OCI-LY1 (cell line): ENCODE measurements around the gene CLIC6.

Experiments used
- H2AFZ ChIP-seq: fragments of 200-600 bp; sonication (generic), shearing (Covaris generic); 2 replicates; pipeline ENCODE4 v1.6.0; 2014; ENCODE audit warnings: antibody characterized with exemption, mild to moderate bottlenecking, low read length
- H3F3A ChIP-seq: fragments of 200-600 bp; sonication (generic), shearing (Covaris generic); 2 replicates; pipeline ENCODE4 v1.6.0; 2014; ENCODE audit warnings: mild to moderate bottlenecking, antibody characterized with exemption, low read length, moderate library complexity; ENCODE audit not compliant: insufficient read depth
- H3K27ac ChIP-seq: fragments of 200-600 bp; sonication (generic); 2 replicates; pipeline ENCODE4 v1.5.1; 2014; ENCODE audit warnings: low read length, mixed run types, mild to moderate bottlenecking, low read depth; ENCODE audit not compliant: poor library complexity, severe bottlenecking
- H3K27me3 ChIP-seq: fragments of 200-600 bp; sonication (generic); 2 replicates; pipeline ENCODE4 v1.6.0; 2014; ENCODE audit warnings: antibody characterized with exemption, mild to moderate bottlenecking, low read length, moderate library complexity; ENCODE audit not compliant: insufficient read depth
- H3K36me3 ChIP-seq: fragments of 200-600 bp; sonication (generic); 2 replicates; pipeline ENCODE4 v1.6.1; 2014; ENCODE audit warnings: mild to moderate bottlenecking, antibody characterized with exemption, low read length, moderate library complexity, mixed read lengths; ENCODE audit not compliant: insufficient read depth
- H3K4me1 ChIP-seq: fragments of 200-600 bp; sonication (generic); 2 replicates; pipeline ENCODE4 v1.5.1; 2014; ENCODE audit warnings: mild to moderate bottlenecking, low read length, moderate library complexity; ENCODE audit not compliant: insufficient read depth, severe bottlenecking
- H3K4me2 ChIP-seq: fragments of 200-600 bp; sonication (generic), shearing (Covaris generic); 2 replicates; pipeline ENCODE4 v1.6.1; 2014; ENCODE audit warnings: low read length
- H3K4me3 ChIP-seq: fragments of 200-600 bp; sonication (generic); 2 replicates; pipeline ENCODE4 v1.5.1; 2014; ENCODE audit warnings: low read length, low read depth, mild to moderate bottlenecking, mixed read lengths; ENCODE audit not compliant: poor library complexity, severe bottlenecking
- H3K79me2 ChIP-seq: fragments of 200-600 bp; shearing (Covaris generic); 2 replicates; pipeline ENCODE4 v1.6.1; 2016; ENCODE audit warnings: mixed run types, low read length, mixed read lengths; ENCODE audit not compliant: insufficient read depth
- H3K9ac ChIP-seq: fragments of 200-600 bp; sonication (generic), shearing (Covaris generic); 2 replicates; pipeline ENCODE4 v1.6.1; 2014; ENCODE audit warnings: mild to moderate bottlenecking, low read length, mixed read lengths
- H3K9me2 ChIP-seq: fragments of 200-600 bp; sonication (generic), shearing (Covaris generic); 2 replicates; pipeline ENCODE4 v1.6.1; 2014; ENCODE audit warnings: low read depth, mild to moderate bottlenecking, low read length, mixed read lengths
- H3K9me3 ChIP-seq: fragments of 200-600 bp; shearing (Covaris generic); 2 replicates; pipeline ENCODE4 v1.6.1; 2014; ENCODE audit warnings: low read length, mixed read lengths
- H4K20me1 ChIP-seq: fragments of 200-600 bp; sonication (generic), shearing (Covaris generic); 2 replicates; pipeline ENCODE4 v1.6.0; 2016; ENCODE audit warnings: mild to moderate bottlenecking, low read length; ENCODE audit not compliant: insufficient read depth
- CTCF ChIP-seq: fragments of 200-600 bp; sonication (generic), shearing (Covaris generic); IDR thresholded peaks from 2 replicates; pipeline ENCODE4 v1.5.1; 2017; ENCODE audit warnings: mild to moderate bottlenecking, antibody characterized with exemption, low read length, moderate library complexity, mixed read lengths
- EZH2 ChIP-seq: fragments of 200-600 bp; sonication (generic), shearing (Covaris generic); IDR thresholded peaks from 2 replicates; pipeline ENCODE4 v1.8.0; 2017; ENCODE audit warnings: borderline replicate concordance, mixed run types, mild to moderate bottlenecking, antibody characterized with exemption, low read length, moderate library complexity, mixed read lengths

The CLIC6 gene

GRCh38 chr21:34650861-34651431 is 17.8 kb upstream of the CLIC6 start:
- Histone ChIP-seq H3K9me2 (no peaks in the 10 kb centered on the region), H4K20me1 (no peaks in the 10 kb centered on the region), H3F3A (no peaks in the 10 kb centered on the region), H2AFZ (no peak overlapping the region), H3K4me3 (no peak overlapping the region), H3K79me2 (no peaks in the 10 kb centered on the region), H3K27ac (no peak overlapping the region), H3K4me2 (no peak overlapping the region), H3K9ac (no peak overlapping the region), H3K9me3 (no peaks in the 10 kb centered on the region; the same call in 1 of the 2 replicates), H3K27me3 (0 out of 2 replicates have a peak, but pooled peaks cover 5% of the 10 kb centered on the region), H3K36me3 (no peaks in the 10 kb centered on the region), H3K4me1 (no peaks in the 10 kb centered on the region)
- no peak for TF ChIP-seq EZH2
- TF ChIP-seq CTCF = no peak

- no peaks in the 10 kb centered on the region for H3K36me3 ChIP-seq
- no peak overlapping the region for H3K4me3 ChIP-seq
- no peaks in the 10 kb centered on the region for H3K4me1 ChIP-seq
- no peaks in the 10 kb centered on the region for H4K20me1 ChIP-seq
- H3K9me2 ChIP-seq = no peaks in the 10 kb centered on the region
- TF ChIP-seq EZH2 = no peak
- TF ChIP-seq CTCF = no peak
- H3K9me3 ChIP-seq = no peaks in the 10 kb centered on the region; the same call in 1 of the 2 replicates
- 0 out of 2 replicates have a peak, but pooled peaks cover 5% of the 10 kb centered on the region for H3K27me3 ChIP-seq
- no peak overlapping the region for H3K4me2 ChIP-seq
- no peak overlapping the region for H3K9ac ChIP-seq
- H3K79me2 ChIP-seq = no peaks in the 10 kb centered on the region
- no peak overlapping the region for H3K27ac ChIP-seq
- no peak overlapping the region for H2AFZ ChIP-seq
- no peaks in the 10 kb centered on the region for H3F3A ChIP-seq
Measured at GRCh38 chr21:34651642-34652041, 17.2 kb upstream of the CLIC6 start.

DNA sequence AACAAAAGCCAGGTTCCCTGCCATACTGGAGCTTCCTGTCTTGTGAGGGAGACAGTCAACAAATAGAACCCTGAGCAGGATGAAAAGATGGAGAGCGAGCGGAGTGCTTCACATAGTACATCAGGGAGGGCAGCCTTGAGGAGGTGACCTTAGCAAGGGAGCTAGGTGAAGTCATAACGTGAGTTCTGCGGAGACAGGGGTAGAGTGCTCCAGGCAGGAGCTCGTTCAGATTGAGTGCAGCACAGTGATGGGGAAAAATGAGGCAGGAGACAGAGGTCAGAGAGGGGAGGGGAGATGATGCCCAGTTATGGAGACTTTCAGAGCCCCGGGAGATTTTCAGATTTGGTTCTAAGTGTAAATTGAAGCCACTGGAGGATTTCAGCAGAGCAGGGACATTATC is 15.3 kb upstream of the CLIC6 start:
- H3K4me3 ChIP-seq = no peak overlapping the region
- no peak overlapping the region for H3K27ac ChIP-seq
- no peaks in the 10 kb centered on the region for H3K9me2 ChIP-seq
- H3K27me3 ChIP-seq = no peaks in the 10 kb centered on the region
- H4K20me1 ChIP-seq = no peaks in the 10 kb centered on the region
- H3K9ac ChIP-seq = no peak overlapping the region
- no peaks in the 10 kb centered on the region for H3K4me1 ChIP-seq
- no peaks in the 10 kb centered on the region; the same call in 1 of the 2 replicates for H3K9me3 ChIP-seq
- TF ChIP-seq CTCF (no peak), EZH2 (no peak)
- H2AFZ ChIP-seq = no peak overlapping the region
- H3K79me2 ChIP-seq = no peaks in the 10 kb centered on the region
- H3K36me3 ChIP-seq = no peaks in the 10 kb centered on the region
- H3K4me2 ChIP-seq = no peak overlapping the region
- no peaks in the 10 kb centered on the region for H3F3A ChIP-seq
